ENCODE measurements around the gene STXBP6.

The STXBP6 gene

DNA sequence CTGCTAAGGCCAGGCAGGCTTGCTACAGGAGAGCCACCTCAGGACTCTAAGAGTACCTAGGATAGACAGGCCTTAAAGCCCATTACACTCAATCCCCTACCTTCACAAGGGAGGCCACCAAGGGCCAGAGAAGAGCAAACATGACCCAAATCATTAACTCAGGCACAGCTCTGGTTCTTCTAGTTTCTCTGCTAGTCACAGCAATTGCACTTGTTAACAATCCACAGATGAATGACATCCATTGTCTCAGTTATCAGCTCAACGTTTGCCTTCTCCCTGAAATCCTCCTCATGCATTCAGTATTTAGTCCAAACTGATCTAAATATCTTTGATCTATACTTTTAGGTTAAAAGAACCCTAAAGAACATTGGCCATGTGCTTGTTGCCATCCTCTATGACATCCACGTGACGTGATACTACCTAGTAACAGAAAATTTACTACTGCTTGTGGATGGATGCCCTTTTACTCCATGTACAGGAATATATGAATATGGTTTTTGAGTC is 164.5 kb downstream of the STXBP6 start:
- no peak for DNase-seq (ENCODE audit: low spot score)

- DNase-seq (ENCODE audit: low spot score), result no peak
Measured at GRCh38 chr14:24883576-24883975, 166.4 kb downstream of the STXBP6 start.

DNA sequence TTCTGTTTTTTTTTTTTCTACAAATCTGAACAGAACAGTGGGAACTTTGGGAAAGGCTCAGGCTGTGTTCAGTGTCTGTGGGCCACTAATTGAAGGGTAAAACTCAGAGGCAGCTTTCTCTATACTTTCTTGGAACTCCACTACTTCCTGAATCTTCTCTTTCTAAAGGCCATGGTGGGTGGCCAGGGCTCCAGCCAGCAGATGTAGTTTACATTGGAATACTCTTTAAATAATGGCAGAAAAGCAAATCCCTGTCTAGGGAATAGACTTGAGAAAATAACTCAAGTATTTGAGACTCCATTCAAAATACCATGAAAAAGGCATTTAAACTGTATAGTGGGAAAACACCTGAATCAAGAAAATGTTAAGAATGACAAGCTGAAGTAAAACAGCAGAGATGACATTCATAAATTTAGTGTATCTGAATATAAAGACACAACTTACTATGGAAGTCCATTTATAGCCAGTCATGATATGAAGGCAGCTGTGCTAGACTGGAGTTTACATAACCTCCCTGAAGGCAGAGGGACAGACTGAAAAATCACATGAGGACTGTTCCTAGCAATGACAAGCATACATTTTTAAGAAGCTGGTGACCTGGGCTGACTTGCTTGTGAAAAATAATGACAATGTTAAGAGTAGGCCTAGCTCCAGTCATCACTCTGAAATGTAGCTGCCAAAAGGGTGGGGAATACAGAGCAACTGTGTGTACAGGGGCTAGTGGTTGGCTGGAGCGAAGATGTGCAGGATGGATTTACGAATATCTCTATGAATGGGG is 168.6 kb downstream of the STXBP6 start:
- DNase-seq (ENCODE audit: low spot score), result no peak

DNA sequence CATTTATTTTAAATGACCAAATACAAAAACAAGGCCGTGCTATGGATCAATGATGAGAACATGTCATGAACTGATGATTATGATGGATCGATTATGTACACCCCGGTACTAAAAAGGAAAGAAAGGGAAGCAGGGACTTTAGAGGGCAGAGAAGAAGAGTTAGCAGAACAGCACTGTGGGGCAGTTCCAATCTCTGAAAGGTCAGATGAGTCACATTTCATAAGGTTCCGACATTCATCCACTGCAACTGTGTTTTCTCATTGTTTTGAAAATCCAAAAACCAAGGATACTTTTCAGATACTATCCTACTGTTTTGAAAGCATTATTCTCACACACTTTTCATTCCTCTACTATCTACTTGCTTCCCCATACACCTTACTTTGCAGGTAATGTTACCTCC is 169.3 kb downstream of the STXBP6 start:
- no peak for DNase-seq (ENCODE audit: low spot score)

DNA sequence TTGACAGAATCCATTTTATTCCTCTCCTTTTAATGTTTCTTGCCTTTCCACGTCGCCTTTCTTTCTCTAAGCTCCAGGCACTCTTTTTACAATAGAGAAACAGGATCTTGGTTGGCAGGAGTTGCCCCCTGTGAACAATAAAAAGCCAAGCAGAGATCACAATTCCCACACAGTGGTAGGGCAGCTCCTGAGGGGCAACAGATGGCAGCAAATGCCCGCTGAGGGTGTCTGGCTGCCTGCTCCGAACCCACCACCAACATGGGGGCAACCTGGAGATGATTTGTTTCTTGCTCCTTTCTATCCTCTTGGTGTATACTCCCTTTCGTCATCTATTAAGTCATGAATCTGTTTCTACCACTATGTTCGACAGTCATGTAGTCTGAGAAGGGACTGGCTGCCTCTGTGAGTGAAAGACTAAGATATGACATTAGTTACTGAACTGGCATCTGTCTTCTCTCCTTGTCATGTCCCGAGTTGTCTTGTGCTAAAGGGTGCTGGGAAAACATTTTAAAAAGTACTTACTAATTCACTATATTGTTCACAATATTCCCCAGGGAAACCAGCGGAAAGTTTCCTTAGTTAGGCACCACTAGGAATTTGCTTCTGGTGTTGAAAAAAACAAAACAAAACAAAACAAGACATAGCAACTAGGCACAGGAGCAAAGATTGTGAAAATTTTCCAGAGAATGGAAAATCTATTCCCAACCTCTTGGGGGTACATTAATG is 170.1 kb downstream of the STXBP6 start:
- DNase-seq (ENCODE audit: low spot score), result no peak

GRCh38 chr14:24876996-24877395 is 173.0 kb downstream of the STXBP6 start:
- DNase-seq (ENCODE audit: low spot score), result no peak

DNA sequence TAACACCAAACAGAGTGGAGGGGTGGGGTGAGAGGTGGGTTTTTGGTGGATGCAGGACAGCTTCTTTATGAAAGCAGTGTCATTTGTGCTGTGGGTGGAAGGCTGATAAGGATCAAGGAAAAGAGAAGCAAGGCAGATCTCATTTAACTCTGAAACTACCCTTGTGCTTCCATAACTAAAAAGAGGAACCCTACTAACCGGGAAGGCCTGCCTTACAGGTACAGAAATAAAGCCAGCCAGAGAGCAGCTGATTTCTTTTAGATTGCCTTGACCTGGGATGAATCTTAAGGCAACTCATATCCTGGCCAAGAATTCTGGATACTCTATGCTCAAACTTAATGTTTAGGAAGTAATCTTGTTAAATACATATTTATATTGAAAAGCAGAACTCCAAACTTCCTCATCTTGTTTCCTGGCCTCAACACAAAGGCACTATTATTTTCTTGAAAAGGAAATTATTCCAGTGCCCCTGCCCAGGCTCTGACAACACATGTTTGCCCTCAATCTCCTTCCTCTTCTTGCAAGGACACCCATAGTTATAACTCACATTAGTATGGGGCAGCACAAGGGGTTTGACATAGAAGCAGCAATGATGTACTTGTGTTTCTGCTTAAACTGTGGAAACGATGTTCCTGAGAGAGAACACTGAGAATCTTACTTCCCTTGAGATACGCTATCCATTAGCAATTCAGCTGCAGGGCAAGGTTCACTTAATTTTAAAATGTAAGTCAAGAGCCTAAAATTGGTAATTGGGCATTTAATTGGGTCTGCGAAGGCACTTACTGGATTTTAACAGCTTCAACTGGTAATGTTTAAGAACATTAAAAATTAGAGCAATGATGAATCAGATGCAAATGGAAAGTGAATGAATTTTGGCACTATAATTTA is 173.7 kb downstream of the STXBP6 start:
- DNase-seq (ENCODE audit: low spot score), result no peak

DNA sequence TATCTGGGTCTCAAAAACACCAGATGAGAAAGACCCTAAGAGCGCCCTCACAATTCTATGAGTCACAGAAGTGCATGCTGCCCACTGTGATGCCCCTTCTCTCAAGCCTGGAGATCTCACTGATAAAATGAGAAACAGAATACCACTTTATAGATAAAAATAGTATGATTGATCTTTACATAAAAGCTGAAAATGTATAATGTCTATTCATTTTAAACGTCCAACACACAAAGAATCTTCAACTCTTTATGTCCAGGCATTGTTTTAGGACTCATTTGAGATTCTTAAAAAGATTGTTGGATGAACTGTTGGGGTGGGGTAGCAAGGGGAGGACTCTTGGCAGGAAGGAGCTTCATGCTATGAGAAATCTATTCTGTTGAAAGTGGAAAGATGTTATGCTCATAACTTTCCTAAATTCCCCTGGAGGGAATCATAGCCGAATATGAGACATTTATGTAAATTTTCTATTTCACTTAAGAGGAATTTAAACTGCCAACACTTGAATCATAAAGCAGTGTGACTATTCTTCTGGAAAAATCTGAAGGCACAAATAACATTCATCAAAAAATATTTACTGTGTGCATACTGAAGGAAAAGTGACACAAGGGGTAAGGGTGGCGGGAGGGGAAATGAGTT is 174.6 kb downstream of the STXBP6 start:
- DNase-seq (ENCODE audit: low spot score), result peak; percentile 18

DNA sequence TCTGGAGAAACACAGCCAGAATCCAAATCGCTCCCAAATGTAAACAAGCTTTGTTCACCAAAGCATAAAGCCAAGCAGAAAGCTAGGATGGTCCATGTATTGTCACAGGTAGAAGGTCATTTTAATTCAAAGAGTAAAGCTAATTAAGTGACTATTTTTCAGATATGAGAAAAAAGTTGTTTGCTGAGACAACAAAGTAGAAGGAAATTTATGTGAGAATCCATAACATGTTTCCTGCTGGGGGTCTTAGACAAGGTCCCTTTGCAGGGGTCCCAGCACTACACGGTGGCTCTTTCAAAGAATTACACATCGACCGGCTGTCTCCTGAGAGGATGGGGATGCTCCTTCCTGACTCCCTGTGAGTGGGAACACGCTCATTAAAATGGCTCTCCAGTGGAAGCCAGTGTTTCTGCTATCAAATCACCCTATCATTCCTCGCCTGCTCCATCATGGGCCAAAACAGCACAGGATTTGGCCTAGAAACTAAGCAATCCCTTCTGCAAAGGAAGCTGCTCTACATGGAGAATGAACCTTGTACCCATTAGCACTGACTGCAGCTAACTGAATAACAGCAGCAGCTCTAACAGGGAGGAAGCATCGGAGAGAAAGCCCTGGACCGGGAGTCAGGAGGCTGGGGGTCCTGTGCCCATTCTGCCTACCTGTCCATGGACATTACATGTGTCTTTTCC is 175.3 kb downstream of the STXBP6 start:
- no peak for DNase-seq (ENCODE audit: low spot score)

- DNase-seq (ENCODE audit: low spot score), result no peak
Measured at GRCh38 chr14:24873551-24873950, 176.4 kb downstream of the STXBP6 start.

GRCh38 chr14:24870949-24871701 is 178.8 kb downstream of the STXBP6 start:
- no peak for DNase-seq (ENCODE audit: low spot score)

DNA sequence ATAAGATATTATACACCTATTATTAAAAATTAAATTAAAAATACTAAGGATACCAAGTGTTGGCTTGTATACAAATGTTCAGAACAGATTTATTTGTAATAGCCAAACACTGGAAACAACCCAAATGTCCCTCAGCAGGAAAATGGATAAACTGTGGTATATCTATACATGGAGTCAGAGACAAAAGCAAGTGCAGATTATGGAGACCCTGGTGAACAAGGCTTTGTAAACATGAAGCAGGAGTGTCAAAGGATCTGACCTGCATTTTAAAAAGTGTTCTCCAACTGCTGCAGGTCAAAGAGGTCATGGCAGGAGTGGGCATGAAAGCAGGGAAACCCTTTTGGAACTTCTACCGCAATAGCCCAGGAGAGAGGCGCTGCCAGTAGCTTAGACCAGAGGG is 181.6 kb downstream of the STXBP6 start:
- no peak for DNase-seq (ENCODE audit: low spot score)

- no peak for DNase-seq (ENCODE audit: low spot score)
Measured at GRCh38 chr14:24866067-24866639, 183.8 kb downstream of the STXBP6 start.

- no peak for DNase-seq (ENCODE audit: low spot score)
Measured at GRCh38 chr14:24863968-24864684, 185.8 kb downstream of the STXBP6 start.

DNA sequence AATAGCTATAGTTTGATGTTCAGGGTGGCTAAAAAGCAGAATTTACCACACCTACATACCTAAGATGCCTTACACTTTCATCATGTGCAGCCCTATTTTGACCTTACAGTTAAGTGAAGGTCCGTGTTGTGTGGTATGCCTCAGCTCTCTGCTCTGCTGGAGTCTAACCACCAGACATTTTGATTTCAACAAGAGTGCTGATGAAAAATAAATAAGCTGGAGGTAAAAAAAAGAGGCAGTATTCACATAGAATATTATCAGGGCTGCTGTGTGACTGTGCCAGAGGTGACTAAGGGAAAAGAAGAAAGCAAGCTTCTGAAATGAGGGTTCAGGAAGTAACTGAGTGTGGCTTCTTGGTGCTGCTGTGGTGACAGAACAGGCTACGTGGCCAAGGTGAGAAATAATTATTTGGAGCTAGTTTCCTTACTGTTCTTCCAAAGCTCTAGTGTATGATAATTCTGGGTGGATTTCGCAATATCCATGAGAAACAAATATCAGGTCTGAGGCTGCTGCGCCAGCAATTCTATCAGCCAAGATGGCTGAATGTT is 188.8 kb downstream of the STXBP6 start:
- peak; percentile 45 for DNase-seq (ENCODE audit: low spot score)

DNA sequence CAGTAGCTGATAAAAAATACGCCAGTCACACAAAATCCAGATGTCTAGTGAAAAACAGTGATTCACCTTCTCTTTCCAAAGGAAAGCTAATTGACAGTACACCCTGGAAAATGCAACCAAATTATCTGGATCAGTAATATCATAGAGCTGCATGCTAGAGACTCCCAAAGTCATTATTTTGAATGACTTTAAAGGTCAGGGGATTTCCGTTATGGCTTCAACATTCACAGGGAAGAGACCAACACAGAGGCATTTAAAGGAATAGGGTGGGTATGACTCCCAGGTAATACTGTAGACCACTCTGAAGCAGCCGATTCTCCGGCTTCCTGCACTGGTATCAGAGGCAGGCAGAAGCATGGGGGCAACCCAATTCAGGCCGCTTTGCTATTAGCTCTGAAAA is 190.4 kb downstream of the STXBP6 start:
- no peak for DNase-seq (ENCODE audit: low spot score)

DNA sequence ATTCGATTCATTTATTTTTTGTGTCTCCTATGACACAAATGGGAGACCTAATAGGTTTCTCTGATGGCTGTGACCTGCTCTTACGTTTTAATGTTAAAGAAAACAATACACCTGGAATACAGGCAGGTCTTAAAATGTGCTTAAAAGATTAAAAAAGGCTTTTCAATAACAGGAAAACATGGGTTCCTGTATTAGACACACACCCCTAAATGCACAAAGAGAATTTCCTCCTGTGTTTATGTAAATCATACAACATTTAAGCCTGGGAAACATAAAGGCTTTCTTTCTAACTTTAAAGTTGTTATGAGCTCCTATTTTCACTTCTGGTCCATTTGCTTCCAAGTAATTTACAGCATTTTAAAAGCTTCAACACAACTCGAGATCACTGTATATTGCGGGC is 191.3 kb downstream of the STXBP6 start:
- DNase-seq (ENCODE audit: low spot score), result no peak

- no peak for DNase-seq (ENCODE audit: low spot score)
Measured at GRCh38 chr14:24858052-24858451, 191.9 kb downstream of the STXBP6 start.

DNA sequence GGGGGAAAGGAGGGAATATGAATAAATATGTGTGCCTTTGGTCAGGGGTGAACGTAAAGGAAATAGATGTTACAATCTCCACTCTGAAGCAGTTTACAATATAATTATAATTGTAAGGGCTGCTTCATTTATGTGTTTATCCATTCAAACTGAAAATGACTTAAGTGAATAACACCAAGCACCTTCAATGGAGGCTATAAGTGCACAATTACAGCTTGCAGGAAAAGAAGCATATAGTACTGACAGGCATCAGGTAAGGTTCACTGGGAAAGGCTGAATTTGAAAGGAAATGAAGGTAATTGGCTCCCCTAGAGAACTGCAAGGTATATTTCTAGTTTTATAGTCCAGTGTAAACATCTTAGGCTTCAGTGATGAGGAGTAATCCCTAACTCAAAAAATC is 192.7 kb downstream of the STXBP6 start:
- no peak for DNase-seq (ENCODE audit: low spot score)

Data from GM03348 (cell line).